Psoas muscle (tissue), 8 donors: ENCODE results near the gene C1QTNF3. TPM values are rescaled to one million over a fixed set of nuclear protein-coding genes. Genes with fewer than 3 reads are reported as not detected.

Experiments
- ATAC-seq, 4 donors: fragments of 200-7000 bp; cut with Tn5 transposase; one replicate each; pipeline ENCODE4 v1.9.1; 2020; ENCODE audit warnings: moderate library complexity in 3 of 4, mild to moderate bottlenecking in 2 of 4
- DNase-seq, 2 donors: peaks; one replicate each; pipeline ENCODE4 v3.0.0-alpha.2; 2020
- H3K27ac ChIP-seq: fragments of 200-600 bp; one replicate; pipeline ENCODE4 v1.8.0; 2022
- H3K27me3 ChIP-seq, 3 donors: fragments of 200-600 bp in 1 of 3; one replicate each; pipeline versions ENCODE4 v1.6.1 to v1.8.0; 2013 to 2022; ENCODE audit warnings: low read length in 2 of 3, mild to moderate bottlenecking in 2 of 3, moderate library complexity in 1 of 3; ENCODE audit not compliant: insufficient read depth in 3 of 3
- H3K36me3 ChIP-seq, 2 donors: fragments of 200-600 bp in 1 of 2; one replicate each; pipeline versions ENCODE4 v1.6.1 to v1.8.0; 2013 to 2022; ENCODE audit warnings: low read depth in 1 of 2, mild to moderate bottlenecking in 1 of 2, moderate library complexity in 1 of 2; ENCODE audit not compliant: insufficient read depth in 1 of 2
- H3K4me1 ChIP-seq: fragments of 200-600 bp; one replicate; pipeline ENCODE4 v1.8.0; 2022
- H3K4me3 ChIP-seq: fragments of 200-600 bp; one replicate; pipeline ENCODE4 v1.8.0; 2022; ENCODE audit warnings: mild to moderate bottlenecking
- H3K9me3 ChIP-seq: fragments of 200-600 bp; one replicate; pipeline ENCODE4 v1.8.0; 2022
- CTCF ChIP-seq: fragments of 200-600 bp; IDR thresholded peaks from one replicate; pipeline ENCODE4 v1.8.0; 2022; ENCODE audit warnings: antibody characterized with exemption
- WGBS, 3 donors: extraction: QIAGEN DNeasy Blood & Tissue Kit; methylation state at CpG; one replicate each; pipeline versions ENCODE4 v1.1.6 to v1.1.7; 2013; 5-methylcytosine and 5-hydroxymethylcytosine counted together
- intact Hi-C, 2 donors: fragments of 100-400 bp; cut with DNase I; formaldehyde crosslinking; loops; one replicate each; pipeline versions ENCODE4 v1.11.0 to v1.14.2; 2022
- polyA plus RNA-seq, 3 donors: library from polyadenylated mRNA; stranded (reverse); fragments of 200-250 nt; gene quantifications; one replicate each; pipeline ENCODE4 v1.2.3, GENCODE V29; 2013
- total RNA-seq, 4 donors: library from RNA; stranded (reverse); fragmentation: NEBNext Ultra II Directional in 2 of 4; extraction: Animal tissue kit (Norgen Biotek cat#: 25700) in 2 of 4; gene quantifications; one replicate each; pipeline versions ENCODE4 v1.2.1 to v1.2.4, GENCODE V29; 2021 to 2023
- donor health status: healthy with polysubstance abuse.
- donor health status: DM: no; HTN: no; CAD: no; lungs with moderate emphysema.
- donor health status: Bipolar disorder and iron deficiency.
- donor health status: healthy.
- donor health status: DM: yes; HTN: yes; CAD: no.
- donor health status: DM: no; HTN: no; CAD: no.
- donor health status: DM: no; HTN: no; CAD: no.
- donor health status: DM: yes; HTN: yes; CAD: no.

Gene C1QTNF3
- total and polyA plus RNA-seq, 7 donors, result 0.31 to 5.9 (median 0.55) TPM; not detected in 1

DNA sequence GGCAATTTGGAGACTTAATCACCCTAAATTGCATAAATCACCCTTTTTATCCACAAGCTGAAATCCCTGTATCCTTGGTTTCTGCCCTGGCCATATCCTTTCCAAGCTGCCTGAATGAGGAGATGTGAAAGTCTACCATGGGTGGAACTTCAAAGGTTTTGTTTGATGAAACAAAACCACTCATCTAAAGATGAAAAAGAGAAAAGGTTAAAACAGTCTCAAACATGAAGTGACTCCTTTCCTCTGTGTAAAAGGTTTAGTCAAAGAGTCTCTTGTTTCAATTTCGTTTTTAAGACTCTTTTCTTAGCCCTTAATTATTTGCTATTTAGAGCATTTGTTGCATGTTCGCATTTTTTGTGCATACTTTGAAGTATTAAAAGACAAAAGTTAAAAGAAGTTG is 69.7 kb downstream of the C1QTNF3 start:
- Histone ChIP-seq H3K36me3 (no peaks in the 10 kb centered on the region), H3K27ac (no peak overlapping the region), H3K27me3 (no peaks in the 10 kb centered on the region), H3K4me1 (no peaks in the 10 kb centered on the region), H3K4me3 (no peak overlapping the region), H3K9me3 (no peaks in the 10 kb centered on the region)
- intact Hi-C loops, result no loop called here
- 78 to 90% (median 83%) methylated on average over 2 of the region's 2 CpGs for WGBS, 3 donors
- ATAC-seq (no peak), DNase-seq (no peak)
- TF ChIP-seq CTCF, result no peak

DNA sequence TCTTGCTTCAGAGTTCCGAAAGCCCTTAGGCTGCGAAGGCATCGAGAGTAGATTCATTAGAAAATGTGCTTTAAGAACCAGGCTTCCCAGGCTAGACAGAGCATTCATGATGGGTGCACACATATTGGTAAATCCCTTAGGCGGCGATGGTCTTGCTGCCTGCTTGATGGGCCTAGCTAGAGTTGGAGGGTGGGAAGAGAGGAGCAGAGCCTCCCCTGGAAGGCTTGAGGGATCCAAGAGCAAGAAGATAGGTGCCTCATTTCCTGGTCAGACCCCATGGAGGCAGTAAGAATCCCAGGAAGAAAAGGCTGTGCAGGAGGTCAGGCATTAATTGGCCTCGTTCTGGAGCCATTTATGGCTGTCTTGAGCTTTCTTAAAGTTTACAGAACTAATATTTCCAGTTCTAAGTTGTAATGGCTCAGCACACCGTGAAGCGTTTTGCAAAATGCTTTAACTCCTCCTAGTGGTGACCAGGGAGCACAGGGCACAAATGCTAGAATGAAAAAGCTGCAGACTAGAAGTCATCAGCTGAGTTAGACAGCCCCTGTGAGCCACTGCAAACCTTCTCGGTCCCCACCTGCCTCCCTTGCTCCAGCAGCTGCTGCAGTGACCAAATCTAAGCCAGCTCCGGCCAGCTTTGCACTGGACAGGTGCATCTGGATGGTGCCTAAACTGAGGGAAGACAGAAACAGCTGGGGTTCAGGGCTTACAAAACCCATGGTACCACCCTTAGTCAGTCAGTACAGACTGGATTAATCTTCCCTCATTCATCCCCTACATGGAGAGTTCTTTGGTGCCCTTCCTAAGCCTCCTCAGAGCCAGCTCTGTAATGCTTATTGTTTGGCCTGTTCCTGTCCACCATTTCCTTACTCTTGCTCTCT is 73.2 kb downstream of the C1QTNF3 start:
- H3K27ac ChIP-seq, result no peak overlapping the region
- H3K27me3 ChIP-seq, result no peaks in the 10 kb centered on the region
- intact Hi-C loops, result no loop called here
- H3K4me3 ChIP-seq, result no peak overlapping the region
- no peaks in the 10 kb centered on the region for H3K36me3 ChIP-seq
- DNase-seq (no peak), ATAC-seq (no peak)
- H3K4me1 ChIP-seq, result no peaks in the 10 kb centered on the region
- H3K9me3 ChIP-seq, result no peaks in the 10 kb centered on the region
- TF ChIP-seq CTCF, result peak; percentile 38
- 45 to 61% (median 49%) methylated on average over 10 of the region's 10 CpGs for WGBS, 3 donors

DNA sequence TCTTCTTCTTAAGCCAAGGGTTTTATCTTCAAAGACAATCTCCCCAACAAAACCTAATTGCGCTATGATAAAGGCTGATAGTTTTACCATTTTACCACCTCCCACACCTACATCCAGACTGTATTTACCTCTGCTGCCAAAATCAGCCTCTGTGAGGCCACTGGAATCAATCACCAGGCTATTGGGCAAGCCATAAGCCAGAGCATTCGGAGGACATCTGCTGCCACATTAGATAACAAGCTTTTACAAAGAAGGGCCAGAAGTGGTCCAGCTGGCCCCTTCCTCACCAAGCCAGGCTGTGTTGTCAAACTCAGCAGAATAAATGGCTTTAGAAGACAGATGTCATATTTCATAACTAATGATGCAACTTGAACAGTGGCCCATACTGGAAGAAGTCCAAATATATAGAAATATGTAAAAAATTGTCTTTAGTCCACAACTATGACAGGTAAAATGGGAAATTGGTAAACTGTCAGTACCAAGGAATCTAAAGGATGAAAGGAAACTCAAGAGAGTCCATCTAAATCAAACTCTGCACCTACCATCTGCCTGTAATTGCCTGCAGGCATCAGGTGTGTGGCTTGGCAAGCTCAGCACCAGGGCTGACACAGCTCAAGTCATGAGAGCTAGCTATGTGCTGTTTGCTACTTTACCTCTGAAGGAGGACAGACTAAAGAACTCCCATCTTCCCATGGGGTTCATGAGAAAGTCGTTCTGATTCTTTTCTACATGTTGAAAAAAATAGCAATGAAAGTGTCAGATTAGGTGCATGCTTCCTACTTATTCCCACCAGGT is 74.6 kb downstream of the C1QTNF3 start:
- H3K27ac ChIP-seq, result no peak overlapping the region
- 68 to 72% (median 71%) methylated on average over 3 of the region's 3 CpGs for WGBS, 3 donors
- no peaks in the 10 kb centered on the region for H3K27me3 ChIP-seq
- intact Hi-C loops, result no loop called here
- no peaks in the 10 kb centered on the region for H3K36me3 ChIP-seq
- DNase-seq, result no peak
- H3K4me1 ChIP-seq, result no peaks in the 10 kb centered on the region
- no peaks in the 10 kb centered on the region for H3K9me3 ChIP-seq
- ATAC-seq, result no peak
- TF ChIP-seq CTCF, result no peak
- no peak overlapping the region for H3K4me3 ChIP-seq

Other genes with a start within 250 kb of the C1QTNF3 start
- 1 to 10 TPM in 3 of 4 donors, under 1 TPM in 1; 0.88 to 1.2 (median 1.1) TPM for gene ADAMTS12, start 151.2 kb downstream of the C1QTNF3 start, total RNA-seq
- gene ADAMTS12, start 151.2 kb downstream of the C1QTNF3 start, polyA plus RNA-seq, result under 1 TPM; 0.19 to 0.51 (median 0.28) TPM
- gene RXFP3, start 106.8 kb downstream of the C1QTNF3 start, total RNA-seq, result not detected
- not detected for gene RXFP3, start 106.8 kb downstream of the C1QTNF3 start, polyA plus RNA-seq
- under 1 TPM in 1 of 4 donors, not detected in 3; 0.24 TPM for gene SLC45A2, start 58.5 kb downstream of the C1QTNF3 start, total RNA-seq
- under 1 TPM in 1 of 3 donors, not detected in 2; 0.08 TPM for gene SLC45A2, start 58.5 kb downstream of the C1QTNF3 start, polyA plus RNA-seq
- 10 to 100 TPM in 1 of 4 donors, 1 to 10 TPM in 3; 5.1 to 14.4 (median 7.4) TPM for gene AMACR, start 35.2 kb downstream of the C1QTNF3 start, total RNA-seq
- gene AMACR, start 35.2 kb downstream of the C1QTNF3 start, polyA plus RNA-seq, result 1 to 10 TPM; 1.5 to 7.6 (median 4.1) TPM